IMR-90 (cell line): ENCODE data around the gene PKP3. TPM values are rescaled to one million over a fixed set of nuclear protein-coding genes. Genes with fewer than 3 reads are reported as not detected.

Source experiments
- ATAC-seq: fragments of 200-7000 bp; cut with Tn5 transposase; 2 replicates; pipeline ENCODE4 v1.9.1; 2020; ENCODE audit warnings: low read depth, mild to moderate bottlenecking, moderate library complexity
- BruUV-seq: library from RNA; stranded (reverse); fragments of 400-500 nt; replicated peaks from 2 replicates; lab custom pipeline; 2021; lab: Mats Ljungman, UMichigan
- CTCF ChIA-PET: fragments of 300-600 bp; formaldehyde crosslinking; extraction: SDS; loops from one replicate; lab custom pipeline; 2021; ENCODE audit warnings: antibody characterized with exemption; lab: Yijun Ruan, JAX
- POLR2A ChIA-PET: fragments of 300-600 bp; sonication (Branson Sonifier 250); formaldehyde crosslinking; loops from one replicate; lab custom pipeline; 2022; ENCODE audit warnings: antibody characterized with exemption; ENCODE audit not compliant: unreplicated experiment; lab: Charles Lee
- DNase-seq: peaks from one replicate; pipeline ENCODE4 v3.0.0; 2013
- H2AFZ ChIP-seq: replicated peaks from 2 replicates; pipeline ENCODE3; 2013; ENCODE audit warnings: low read length, mild to moderate bottlenecking; ENCODE audit not compliant: poor library complexity
- H2AK5ac ChIP-seq: 2 replicates; pipeline ENCODE4 v1.6.1; 2013; ENCODE audit warnings: low read depth, low read length, inconsistent platforms
- H2AK9ac ChIP-seq: replicated peaks from 2 replicates; pipeline ENCODE3; 2013; ENCODE audit warnings: mild to moderate bottlenecking, low read depth, low read length, moderate library complexity; ENCODE audit not compliant: poor library complexity
- H2BK120ac ChIP-seq: 2 replicates; pipeline ENCODE4 v1.6.1; 2013; ENCODE audit warnings: low read depth, low read length, inconsistent platforms
- H2BK15ac ChIP-seq: 3 replicates; pipeline ENCODE4 v1.6.1; 2013; ENCODE audit warnings: low read depth, low read length, inconsistent platforms
- H2BK20ac ChIP-seq: 2 replicates; pipeline ENCODE4 v1.6.1; 2013; ENCODE audit warnings: low read depth, mild to moderate bottlenecking, inconsistent platforms, low read length, moderate library complexity
- H2BK5ac ChIP-seq: 2 replicates; pipeline ENCODE4 v1.6.1; 2013; ENCODE audit warnings: mild to moderate bottlenecking, low read depth, low read length, inconsistent platforms; ENCODE audit not compliant: poor library complexity, severe bottlenecking
- H3K14ac ChIP-seq: replicated peaks from 2 replicates; pipeline ENCODE4 v1.6.1; 2013; ENCODE audit warnings: low read depth, low read length, inconsistent platforms
- H3K18ac ChIP-seq: 2 replicates; pipeline ENCODE4 v1.6.1; 2013; ENCODE audit warnings: low read depth, low read length, control low read depth
- H3K23ac ChIP-seq: 2 replicates; pipeline ENCODE4 v1.6.1; 2013; ENCODE audit warnings: low read depth, low read length, inconsistent platforms
- H3K27ac ChIP-seq: 2 replicates; pipeline ENCODE4 v1.5.1; 2013; ENCODE audit warnings: mild to moderate bottlenecking, control low read depth, low read length; ENCODE audit not compliant: insufficient read depth
- H3K27me3 ChIP-seq: 2 replicates; pipeline ENCODE4 v1.6.1; 2013; ENCODE audit warnings: low read length; ENCODE audit not compliant: control insufficient read depth, insufficient read depth
- H3K36me3 ChIP-seq: 2 replicates; pipeline ENCODE4 v1.6.1; 2013; ENCODE audit warnings: low read length, mixed read lengths; ENCODE audit not compliant: control insufficient read depth, insufficient read depth
- H3K4ac ChIP-seq: 2 replicates; pipeline ENCODE4 v1.6.1; 2013; ENCODE audit warnings: low read depth, low read length, inconsistent platforms
- H3K4me1 ChIP-seq: 2 replicates; pipeline ENCODE4 v1.6.1; 2013; ENCODE audit warnings: low read length, mixed read lengths; ENCODE audit not compliant: control insufficient read depth, insufficient read depth
- H3K4me2 ChIP-seq: 2 replicates; pipeline ENCODE4 v1.6.1; 2013; ENCODE audit warnings: low read depth, mild to moderate bottlenecking, control low read depth, low read length, moderate library complexity
- H3K4me3 ChIP-seq: 2 replicates; pipeline ENCODE4 v1.5.1; 2013; ENCODE audit warnings: low read depth, mild to moderate bottlenecking, control low read depth, low read length, moderate library complexity; ENCODE audit not compliant: insufficient read depth
- H3K56ac ChIP-seq: 2 replicates; pipeline ENCODE4 v1.6.1; 2013; ENCODE audit warnings: low read length, inconsistent platforms; ENCODE audit not compliant: insufficient read depth; ENCODE audit errors: extremely low read depth
- H3K79me1 ChIP-seq, 2 experiments: 2 replicates each; pipeline ENCODE4 v1.6.1; 2013; ENCODE audit warnings: low read length in 2 of 2, inconsistent platforms in 1 of 2, low read depth in 1 of 2
- H3K9ac ChIP-seq: 2 replicates; pipeline ENCODE4 v1.6.1; 2013; ENCODE audit warnings: low read depth, low read length, control low read depth
- H3K9me1 ChIP-seq: 2 replicates; pipeline ENCODE4 v1.6.1; 2013; ENCODE audit warnings: low read length, inconsistent platforms; ENCODE audit not compliant: insufficient read depth
- H3K9me3 ChIP-seq: 2 replicates; pipeline ENCODE4 v1.6.1; 2013; ENCODE audit warnings: low read length; ENCODE audit not compliant: control insufficient read depth, insufficient read depth
- H4K20me1 ChIP-seq: 2 replicates; pipeline ENCODE4 v1.6.1; 2013; ENCODE audit warnings: low read length, inconsistent platforms; ENCODE audit not compliant: insufficient read depth
- H4K5ac ChIP-seq: 2 replicates; pipeline ENCODE4 v1.6.1; 2013; ENCODE audit warnings: mild to moderate bottlenecking, low read depth, low read length, control low read depth
- H4K8ac ChIP-seq, 2 experiments: 2 replicates each; pipeline ENCODE4 v1.6.1; 2013; ENCODE audit warnings: low read depth in 2 of 2, low read length in 2 of 2, control low read depth in 1 of 2, inconsistent platforms in 1 of 2
- H4K91ac ChIP-seq: 2 replicates; pipeline ENCODE4 v1.6.1; 2013; ENCODE audit warnings: low read depth, low read length, inconsistent platforms; ENCODE audit not compliant: insufficient read depth
- BHLHE40 ChIP-seq: fragments of 150-350 bp; IDR thresholded peaks from 2 replicates; pipeline ENCODE4 v1.6.1; 2016; ENCODE audit warnings: mild to moderate bottlenecking, low read depth, low read length
- RAD21 ChIP-seq: IDR thresholded peaks from 2 replicates; pipeline ENCODE4 v1.6.1; 2012; ENCODE audit warnings: low read length, improper control_type of control experiment
- RCOR1 ChIP-seq: IDR thresholded peaks from 2 replicates; pipeline ENCODE4 v1.6.1; 2012; ENCODE audit warnings: mild to moderate bottlenecking, low read length, improper control_type of control experiment; ENCODE audit not compliant: insufficient replicate concordance
- WGBS, 2 experiments: methylation state at CpG; one replicate each; pipeline versions ENCODE4 v1.1.5 to v1.1.7; 2013; ENCODE audit warnings: missing lambda C conversion rate in 2 of 2; ENCODE audit not compliant: insufficient read length in 1 of 2; ENCODE audit errors: extremely low coverage in 2 of 2; 5-methylcytosine and 5-hydroxymethylcytosine counted together
- dilution Hi-C: fragments of 300-500 bp; cut with HindIII; formaldehyde crosslinking; loops from one replicate; pipeline ENCODE4 v1.14.3; 2018; ENCODE audit warnings: low sequenced_read_pairs; ENCODE audit not compliant: unreplicated experiment
- in situ Hi-C: fragments of 300-500 bp; cut with MboI; formaldehyde crosslinking; loops from 3 replicates; pipeline ENCODE4 v1.14.3; 2019; ENCODE audit warnings: low sequenced_read_pairs, inconsistent platforms, mixed read lengths
- intact Hi-C: fragments of 100-400 bp; cut with micrococcal nuclease; formaldehyde crosslinking; loops from 2 replicates; pipeline ENCODE4 v1.10.0; 2022
- polyA plus RNA-seq, 3 experiments: library from polyadenylated mRNA; depleted of rRNA; stranded (reverse); fragments of >200 nt; gene quantifications; 2 replicates each; pipeline ENCODE4 v1.2.3, GENCODE V29; 2012; ENCODE audit warnings: low replicate concordance in 1 of 3
- total RNA-seq: library from RNA; depleted of rRNA; stranded (reverse); fragments of >200 nt; gene quantifications from 2 replicates; pipeline ENCODE4 v1.2.3, GENCODE V29; 2012

PKP3 gene
- total and polyA plus RNA-seq, 2 of the 4 experiments (the other 2 are of a cell fraction): 1.5 to 2.2 TPM

GRCh38 chr11:431921-432320, 37.9 kb downstream of the PKP3 start:
- H2BK5ac ChIP-seq: no peak overlapping the region
- H3K9me1 ChIP-seq: no peaks in the 10 kb centered on the region
- ChIA-PET CTCF (no interaction called here), POLR2A (no interaction called here)
- H4K5ac ChIP-seq: no peak overlapping the region
- no peak overlapping the region for H3K4me2 ChIP-seq
- no peak overlapping the region for H3K14ac ChIP-seq
- no peaks in the 10 kb centered on the region for H3K4me1 ChIP-seq
- no peak overlapping the region for H2AFZ ChIP-seq
- no peak for DNase-seq
- no peak overlapping the region for H2BK15ac ChIP-seq
- no peaks in the 10 kb centered on the region for H4K20me1 ChIP-seq
- WGBS, 2 experiments: 87% methylated on average over 3 of the region's 13 CpGs; no CpG with 5 or more reads in 1 of the 2 experiments
- intact Hi-C loops (no loop called here), in situ Hi-C loops (no loop called here), dilution Hi-C loops (no loop called here)
- H3K79me1 ChIP-seq: no peaks in the 10 kb centered on the region
- no peak overlapping the region for H2AK9ac ChIP-seq
- H3K18ac ChIP-seq: no peak overlapping the region
- no peak overlapping the region for H4K91ac ChIP-seq
- H3K4me3 ChIP-seq: no peak overlapping the region
- no peak overlapping the region for H3K9ac ChIP-seq
- no peak overlapping the region for H3K23ac ChIP-seq
- no peak overlapping the region for H3K27ac ChIP-seq
- no peak overlapping the region for H2AK5ac ChIP-seq
- no peaks in the 10 kb centered on the region for H3K9me3 ChIP-seq
- peaks cover 4% of the 10 kb centered on the region; the same call in 1 of the 2 replicates for H3K27me3 ChIP-seq
- H4K8ac ChIP-seq: no peak overlapping the region
- no TSS peak for BruUV-seq
- H3K56ac ChIP-seq: no peak overlapping the region
- no peak overlapping the region for H2BK20ac ChIP-seq
- H3K36me3 ChIP-seq: no peaks in the 10 kb centered on the region
- no peak overlapping the region for H2BK120ac ChIP-seq
- H3K4ac ChIP-seq: no peak overlapping the region
- TF ChIP-seq BHLHE40 (no peak), RAD21 (no peak), RCOR1 (no peak)
- no peak for ATAC-seq
